Gastrocnemius medialis (tissue), 4 donors: ENCODE data around the gene PSME3.

Experiments used
- POLR2A ChIP-seq, 2 donors: fragments of 450-650 bp; IDR thresholded peaks; one replicate each; pipeline ENCODE4 v1.6.1; 2017; ENCODE audit warnings: antibody characterized with exemption in 2 of 2, mild to moderate bottlenecking in 2 of 2, moderate library complexity in 2 of 2
- TF ChIP-seq, protein P1 (sequence below), 5 experiments: fragments of 450-650 bp in 3 of 5; fragments of 200-600 bp in 2 of 5; sonication (generic) in 2 of 5; IDR thresholded peaks in 4 of 5; conservative IDR thresholded peaks in 1 of 5; 1 replicate in 4 of 5; 2 replicates in 1 of 5; pipeline ENCODE4 v1.5.1; 2016 to 2019; ENCODE audit warnings: antibody characterized with exemption in 5 of 5, mild to moderate bottlenecking in 3 of 5, moderate library complexity in 3 of 5

GRCh38 chr17:42878123-42878880 lies 45.1 kb downstream of the PSME3 start:
- TF ChIP-seq, protein P1, sequence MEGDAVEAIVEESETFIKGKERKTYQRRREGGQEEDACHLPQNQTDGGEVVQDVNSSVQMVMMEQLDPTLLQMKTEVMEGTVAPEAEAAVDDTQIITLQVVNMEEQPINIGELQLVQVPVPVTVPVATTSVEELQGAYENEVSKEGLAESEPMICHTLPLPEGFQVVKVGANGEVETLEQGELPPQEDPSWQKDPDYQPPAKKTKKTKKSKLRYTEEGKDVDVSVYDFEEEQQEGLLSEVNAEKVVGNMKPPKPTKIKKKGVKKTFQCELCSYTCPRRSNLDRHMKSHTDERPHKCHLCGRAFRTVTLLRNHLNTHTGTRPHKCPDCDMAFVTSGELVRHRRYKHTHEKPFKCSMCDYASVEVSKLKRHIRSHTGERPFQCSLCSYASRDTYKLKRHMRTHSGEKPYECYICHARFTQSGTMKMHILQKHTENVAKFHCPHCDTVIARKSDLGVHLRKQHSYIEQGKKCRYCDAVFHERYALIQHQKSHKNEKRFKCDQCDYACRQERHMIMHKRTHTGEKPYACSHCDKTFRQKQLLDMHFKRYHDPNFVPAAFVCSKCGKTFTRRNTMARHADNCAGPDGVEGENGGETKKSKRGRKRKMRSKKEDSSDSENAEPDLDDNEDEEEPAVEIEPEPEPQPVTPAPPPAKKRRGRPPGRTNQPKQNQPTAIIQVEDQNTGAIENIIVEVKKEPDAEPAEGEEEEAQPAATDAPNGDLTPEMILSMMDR (IDR thresholded peaks at IDR 0.05 in 4 of 5, conservative IDR thresholded peaks at IDR 0.05 in 1 of 5): no peak
- no peak for TF ChIP-seq POLR2A (IDR thresholded peaks at IDR 0.05)
